NAMALWA (cell line): ENCODE measurements around the gene ZNF791.
"Not testable (repeated sequence)": the region's sequence is repeated elsewhere in the genome, so short reads cannot be mapped to it uniquely, and the experiment has no call there.

ENCODE experiments used
- DNase-seq: peaks from one replicate; pipeline ENCODE4 v3.0.0-alpha.2; 2015; ENCODE audit warnings: low spot score

The ZNF791 gene

GRCh38 chr19:12667731-12668302, 57.1 kb downstream of the ZNF791 start:
- peak; percentile 29 for DNase-seq

DNA sequence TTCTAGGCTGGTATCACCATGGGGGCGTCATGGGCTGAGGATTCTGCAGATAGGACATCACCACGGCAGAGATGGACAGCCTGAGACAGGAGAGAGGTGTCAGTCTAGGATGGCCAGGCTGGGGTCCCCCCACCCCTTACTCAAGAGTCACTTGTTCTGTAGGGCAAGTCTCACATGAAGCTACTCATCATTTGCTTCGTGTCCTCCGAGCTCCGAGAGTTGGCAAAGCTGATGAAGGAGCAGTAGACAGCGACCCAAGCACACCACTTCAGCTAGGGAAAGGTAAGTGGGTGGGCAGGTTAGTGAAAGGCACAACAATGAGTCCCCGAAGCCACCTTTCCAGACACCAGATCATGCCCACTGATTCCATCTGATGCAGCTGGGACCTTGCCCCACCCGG, 57.6 kb downstream of the ZNF791 start:
- no peak for DNase-seq

DNA sequence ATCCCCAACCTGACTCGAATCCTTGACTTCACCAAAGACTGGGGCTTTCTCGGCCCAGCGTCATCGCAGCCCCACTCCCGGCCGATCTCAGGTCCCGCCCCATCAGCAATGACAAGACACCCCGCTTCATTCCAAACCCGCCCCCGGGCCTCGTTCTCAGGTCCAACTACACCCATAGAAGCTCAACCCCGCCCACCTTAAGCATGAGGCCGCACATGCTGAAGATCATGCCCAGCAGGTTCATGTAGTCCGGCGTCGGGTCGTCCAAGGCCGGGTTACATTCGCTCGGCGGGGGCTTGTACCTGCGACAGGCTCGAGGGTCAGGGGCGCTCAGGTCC, 58.2 kb downstream of the ZNF791 start:
- peak; percentile 73 for DNase-seq

DNA sequence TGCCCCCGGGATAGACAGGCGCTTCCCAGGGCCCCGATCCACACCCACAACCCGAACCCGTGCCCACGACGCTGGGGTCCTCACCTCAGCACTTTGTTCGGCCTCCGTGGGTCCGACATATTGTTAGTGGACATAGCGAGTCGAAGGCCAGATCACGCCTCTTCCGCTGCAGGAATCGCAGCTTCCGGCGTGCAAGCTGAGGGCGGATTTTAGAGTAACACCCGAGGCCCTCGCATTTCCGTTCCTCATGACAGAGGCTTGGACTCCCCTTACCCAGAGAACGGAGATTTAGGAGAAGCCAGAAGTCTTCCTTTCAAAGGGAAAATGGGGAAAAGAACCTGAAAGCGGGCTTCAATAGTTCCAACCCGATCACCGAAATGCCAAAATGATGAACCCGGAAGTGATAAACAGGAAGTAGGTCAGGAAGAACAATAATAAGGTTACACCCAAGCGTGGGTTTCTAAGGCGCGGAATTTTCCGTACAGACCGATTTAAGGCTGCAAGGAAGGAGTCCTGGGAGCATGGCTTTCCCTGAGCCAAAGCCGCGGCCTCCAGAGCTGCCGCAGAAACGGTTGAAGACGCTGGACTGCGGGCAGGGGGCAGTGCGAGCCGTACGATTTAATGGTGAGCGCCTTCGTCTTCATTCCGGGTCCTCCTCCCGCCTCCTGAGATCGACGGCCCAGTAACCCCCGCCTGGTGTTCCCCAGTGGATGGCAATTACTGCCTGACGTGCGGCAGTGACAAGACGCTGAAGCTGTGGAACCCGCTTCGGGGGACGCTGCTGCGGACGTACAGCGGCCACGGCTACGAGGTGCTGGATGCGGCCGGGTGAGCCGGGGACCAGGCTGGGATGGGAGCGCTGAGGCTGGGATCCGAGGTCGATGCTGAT, 58.8 kb downstream of the ZNF791 start:
- peak; percentile 84 for DNase-seq

DNA sequence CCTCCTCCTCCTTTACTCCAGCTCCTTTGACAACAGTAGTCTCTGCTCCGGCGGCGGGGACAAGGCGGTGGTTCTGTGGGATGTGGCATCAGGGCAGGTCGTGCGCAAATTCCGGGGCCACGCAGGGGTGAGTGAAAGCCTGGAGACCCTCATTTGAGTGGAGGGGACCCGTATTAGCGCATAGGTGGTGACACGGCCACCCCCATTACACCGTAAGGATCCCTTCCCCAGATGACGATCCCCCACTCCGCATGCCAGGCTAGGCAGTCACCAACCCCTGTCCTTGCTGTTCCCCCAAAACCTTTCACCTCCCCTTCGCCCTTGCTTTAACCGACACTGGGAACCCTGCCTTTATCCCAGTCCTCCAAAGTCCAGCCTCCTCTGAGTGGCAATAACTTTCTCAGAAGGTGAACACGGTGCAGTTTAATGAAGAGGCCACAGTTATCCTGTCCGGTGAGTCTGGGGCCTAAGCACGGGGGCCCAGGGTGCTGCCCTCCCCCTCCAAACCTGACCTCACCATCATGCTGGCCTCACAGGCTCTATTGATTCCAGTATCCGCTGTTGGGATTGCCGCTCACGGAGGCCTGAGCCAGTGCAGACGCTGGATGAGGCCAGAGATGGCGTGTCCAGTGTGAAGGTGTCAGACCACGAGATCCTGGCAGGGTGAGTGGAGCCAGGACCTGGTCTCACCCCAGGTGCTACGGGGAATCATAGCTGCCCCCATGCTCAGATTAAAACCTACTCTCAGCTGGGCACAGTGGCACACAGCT, 59.6 kb downstream of the ZNF791 start:
- DNase-seq, result no peak

GRCh38 chr19:12672744-12673143, 62.0 kb downstream of the ZNF791 start:
- DNase-seq, result no peak

DNA sequence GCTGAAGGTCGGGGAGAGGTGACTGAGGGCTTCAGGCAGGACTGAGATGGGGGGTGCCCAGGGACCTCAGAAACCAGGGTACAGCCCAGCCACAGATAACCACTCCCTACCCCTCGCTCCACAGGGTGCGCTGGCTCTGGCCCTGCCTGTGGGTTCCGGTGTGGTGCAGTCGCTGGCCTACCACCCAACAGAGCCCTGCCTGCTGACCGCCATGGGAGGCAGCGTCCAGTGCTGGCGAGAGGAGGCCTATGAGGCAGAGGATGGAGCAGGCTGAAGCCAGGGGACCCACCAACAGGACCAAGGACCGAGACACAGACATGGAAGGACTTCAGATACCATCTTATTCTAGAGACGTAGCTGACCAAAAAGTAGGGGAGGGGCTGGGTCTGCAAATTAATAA, 64.7 kb downstream of the ZNF791 start:
- no peak for DNase-seq

DNA sequence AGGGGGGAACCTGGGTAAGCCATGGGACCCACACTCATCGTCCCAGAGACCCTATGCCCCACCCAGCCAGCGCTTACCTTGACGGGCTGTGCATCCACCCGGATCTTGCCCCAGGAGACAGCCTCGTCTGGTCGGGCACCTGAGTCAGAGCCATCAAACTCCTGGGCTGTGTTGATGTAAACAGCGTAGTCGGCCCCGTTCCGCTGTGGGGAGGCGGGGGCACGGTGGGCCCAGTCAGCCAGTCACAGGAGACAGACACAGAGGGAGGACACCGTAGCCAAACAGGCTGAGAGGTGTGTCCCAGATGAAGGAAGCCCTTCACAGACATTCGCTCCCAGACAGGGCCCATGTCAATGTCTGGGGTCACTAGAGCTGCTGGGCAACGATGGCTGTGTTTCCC, 65.2 kb downstream of the ZNF791 start:
- DNase-seq, result no peak

DNA sequence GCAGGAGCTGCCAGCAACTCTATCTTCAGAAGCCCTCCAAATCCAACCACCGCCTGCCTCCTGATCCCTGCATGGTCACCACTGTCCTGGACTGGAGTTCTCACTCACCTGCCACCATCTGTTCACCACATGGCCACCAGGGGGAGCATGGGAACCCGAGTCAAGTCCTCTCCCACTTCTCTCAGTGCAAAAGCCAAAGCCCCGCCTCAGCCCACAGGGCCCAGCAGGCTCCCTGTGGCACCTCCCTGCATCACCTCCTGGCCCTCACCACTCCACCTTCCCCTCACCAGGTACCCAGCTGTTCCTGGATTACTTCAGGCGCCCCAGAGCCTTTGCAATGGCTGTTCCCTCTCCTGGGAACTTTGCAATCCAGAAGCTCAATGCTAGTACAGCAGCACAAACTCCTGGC, 65.7 kb downstream of the ZNF791 start:
- peak; percentile 88 for DNase-seq

DNA sequence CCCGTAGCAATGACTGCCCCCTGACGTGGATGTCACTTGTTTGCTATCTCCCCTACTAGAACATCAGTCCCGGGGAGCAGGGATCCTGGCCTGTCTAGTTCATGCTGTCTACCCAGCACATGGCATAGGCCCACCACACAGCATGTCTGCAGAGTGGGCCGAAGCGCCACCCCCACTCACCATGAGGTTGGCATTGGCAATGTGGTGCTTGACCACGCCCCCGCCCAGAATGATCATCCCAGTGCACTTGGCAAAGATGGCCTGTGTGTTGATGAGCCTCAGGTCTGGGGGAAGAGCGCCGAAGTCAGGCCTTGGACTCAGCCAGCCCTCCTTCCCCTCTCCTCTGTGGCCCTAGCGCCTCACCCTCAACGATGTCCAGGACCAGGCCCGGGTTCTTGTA, 66.2 kb downstream of the ZNF791 start:
- no peak for DNase-seq

DNA sequence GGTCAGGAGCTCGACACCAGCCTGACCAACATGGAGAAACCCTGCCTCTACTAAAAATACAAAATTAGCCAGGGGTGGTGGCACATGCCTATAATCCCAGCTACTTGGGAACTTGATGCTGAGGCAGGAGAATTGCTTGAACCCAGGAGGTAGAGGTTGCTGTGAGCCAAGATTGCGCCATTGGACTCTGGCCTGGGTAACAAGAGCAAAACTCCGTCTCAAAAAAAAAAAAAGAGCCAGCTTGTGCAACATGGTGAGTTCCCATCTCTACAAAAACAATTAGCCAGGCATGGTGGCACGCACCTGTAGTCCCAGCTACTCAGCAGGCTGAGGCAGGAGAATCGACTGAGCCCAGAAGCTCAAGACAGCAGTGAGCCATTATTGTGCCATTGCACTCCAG, 67.3 kb downstream of the ZNF791 start:
- not testable (repeated sequence) for DNase-seq

DNA sequence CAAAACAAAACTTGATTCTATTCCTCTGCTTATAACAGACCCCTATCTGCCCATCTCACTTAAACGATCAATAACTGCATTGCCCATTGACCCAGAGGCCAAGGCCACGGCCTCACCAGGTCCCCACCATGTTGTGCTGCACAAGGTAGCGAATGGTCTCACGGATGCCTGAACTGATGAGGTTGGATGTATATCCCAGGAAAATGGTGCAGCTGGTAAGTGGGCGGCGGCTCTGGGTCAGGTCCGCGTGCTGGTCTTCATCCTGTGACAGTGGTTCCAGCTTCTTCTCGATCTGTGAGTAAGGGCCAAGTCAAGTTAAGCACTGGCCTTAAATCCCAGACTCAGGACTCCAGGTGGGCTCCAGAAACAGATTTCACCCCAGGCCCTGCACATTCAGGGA, 69.3 kb downstream of the ZNF791 start:
- DNase-seq, result no peak

- DNase-seq, result peak; percentile 98
Observed at GRCh38 chr19:12681074-12681987, 70.6 kb downstream of the ZNF791 start, which contains the start of gene DHPS. Gene DHPS (minus strand): TSS chr19:12681880. CDS start chr19:12681766, 114 bp downstream.
